A673 (cell line): ENCODE measurements around the gene SRPK3. TPM values are rescaled to one million over a fixed set of nuclear protein-coding genes. Genes with fewer than 3 reads are reported as not detected.

Experiments
- BruUV-seq: library from RNA; stranded (reverse); fragments of 400-500 nt; replicated peaks from 2 replicates; lab custom pipeline; 2021; lab: Mats Ljungman, UMichigan
- CTCF ChIA-PET: fragments of 300-600 bp; sonication (Branson Sonifier 250); formaldehyde crosslinking; loops from one replicate; lab custom pipeline; 2022; ENCODE audit warnings: antibody characterized with exemption; lab: Charles Lee
- POLR2A ChIA-PET: fragments of 300-600 bp; sonication (Branson Sonifier 250); formaldehyde crosslinking; loops from one replicate; lab custom pipeline; 2022; ENCODE audit warnings: antibody characterized with exemption; ENCODE audit not compliant: low non-redundant PET; lab: Charles Lee
- DNase-seq: peaks from one replicate; pipeline ENCODE4 v3.0.0-alpha.2; 2015; ENCODE audit warnings: low spot score
- H3K27ac ChIP-seq: fragments of 200-600 bp; sonication (generic); 2 replicates; pipeline ENCODE4 v1.5.1; 2016; ENCODE audit warnings: mixed run types, low read depth, mild to moderate bottlenecking, mixed read lengths, antibody characterized with exemption, low read length; ENCODE audit not compliant: poor library complexity, severe bottlenecking
- H3K27me3 ChIP-seq: fragments of 200-600 bp; sonication (generic); replicated peaks from 2 replicates; pipeline ENCODE4 v1.6.1; 2017; ENCODE audit warnings: mixed run types, low read depth, mild to moderate bottlenecking, mixed read lengths, antibody characterized with exemption, low read length; ENCODE audit not compliant: insufficient read depth, poor library complexity
- H3K36me3 ChIP-seq: fragments of 200-600 bp; sonication (generic); 2 replicates; pipeline ENCODE4 v1.6.1; 2016; ENCODE audit warnings: mixed run types, mild to moderate bottlenecking, mixed read lengths, antibody characterized with exemption, low read length; ENCODE audit not compliant: insufficient read depth, poor library complexity, severe bottlenecking
- H3K4me1 ChIP-seq: fragments of 200-600 bp; sonication (generic); 2 replicates; pipeline ENCODE4 v1.6.1; 2017; ENCODE audit warnings: mixed run types, mild to moderate bottlenecking, mixed read lengths, antibody characterized with exemption, low read length; ENCODE audit not compliant: insufficient read depth, poor library complexity, severe bottlenecking
- H3K4me3 ChIP-seq: fragments of 200-600 bp; sonication (generic); 2 replicates; pipeline ENCODE4 v1.5.1; 2016; ENCODE audit warnings: low read depth, mixed run types, mild to moderate bottlenecking, mixed read lengths, low read length; ENCODE audit not compliant: poor library complexity, severe bottlenecking
- H3K9me3 ChIP-seq: fragments of 200-600 bp; sonication (generic); 2 replicates; pipeline ENCODE4 v1.6.1; 2016; ENCODE audit warnings: mixed run types, low read depth, mild to moderate bottlenecking, mixed read lengths, antibody characterized with exemption, low read length; ENCODE audit not compliant: poor library complexity, severe bottlenecking
- CTCF ChIP-seq: fragments of 300-800, 200-600 bp; sonication (generic); conservative IDR thresholded peaks from 2 replicates; pipeline ENCODE4 v1.5.1; 2017; ENCODE audit warnings: low read depth, mild to moderate bottlenecking, antibody characterized with exemption, low read length, moderate library complexity, mixed read lengths
- EZH2 ChIP-seq: fragments of 200-600 bp; sonication (generic); IDR thresholded peaks from 2 replicates; pipeline ENCODE4 v1.6.1; 2017; ENCODE audit warnings: borderline replicate concordance, low read depth, mild to moderate bottlenecking, mixed read lengths, antibody characterized with exemption, low read length; ENCODE audit not compliant: poor library complexity, severe bottlenecking
- intact Hi-C: fragments of 100-400 bp; cut with micrococcal nuclease; formaldehyde crosslinking; loops from one replicate; pipeline ENCODE4 v1.10.0; 2022; ENCODE audit not compliant: unreplicated experiment
- total RNA-seq: library from RNA; stranded (reverse); gene quantifications from 2 replicates; pipeline ENCODE4 v1.2.3, GENCODE V29; 2021

Gene SRPK3
- total RNA-seq, 1 experiment from 2014 or later = not detected

- DNase-seq = no peak
- Histone ChIP-seq H3K27me3 (no peaks in the 10 kb centered on the region), H3K4me1 (no peaks in the 10 kb centered on the region), H3K9me3 (no peaks in the 10 kb centered on the region), H3K27ac (no peak overlapping the region), H3K4me3 (no peak overlapping the region), H3K36me3 (peaks cover 2% of the 10 kb centered on the region)
- TF ChIP-seq EZH2 = no peak
- no peak for TF ChIP-seq CTCF
- POLR2A ChIA-PET = no interaction called here
- CTCF ChIA-PET = no interaction called here
- no TSS peak for BruUV-seq
- intact Hi-C loops = no loop called here
Measured at GRCh38 chrX:153803211-153804099, 22.6 kb downstream of the SRPK3 start.

- ChIA-PET CTCF (no interaction called here), POLR2A (no interaction called here)
- Histone ChIP-seq H3K9me3 (no peaks in the 10 kb centered on the region), H3K4me1 (no peaks in the 10 kb centered on the region), H3K27ac (no peak overlapping the region), H3K36me3 (no peaks in the 10 kb centered on the region), H3K27me3 (no peaks in the 10 kb centered on the region), H3K4me3 (no peak overlapping the region)
- intact Hi-C loops = no loop called here
- no peak for DNase-seq
- no TSS peak for BruUV-seq
- TF ChIP-seq EZH2 (no peak), CTCF (no peak)
Measured at GRCh38 chrX:153804100-153804595, 23.3 kb downstream of the SRPK3 start.

- DNase-seq = no peak
- no peak overlapping the region for H3K27ac ChIP-seq
- intact Hi-C loops = no loop called here
- TF ChIP-seq EZH2 = no peak
- TF ChIP-seq CTCF = no peak
- BruUV-seq = no TSS peak
- CTCF ChIA-PET = no interaction called here
- no peaks in the 10 kb centered on the region for H3K9me3 ChIP-seq
- no peak overlapping the region for H3K4me3 ChIP-seq
- H3K36me3 ChIP-seq = no peaks in the 10 kb centered on the region
- POLR2A ChIA-PET = no interaction called here
- H3K27me3 ChIP-seq = no peaks in the 10 kb centered on the region
- H3K4me1 ChIP-seq = no peaks in the 10 kb centered on the region
Measured at GRCh38 chrX:153804621-153805020, 23.8 kb downstream of the SRPK3 start.
